Breast epithelium (tissue), 3 donors: ENCODE measurements around the gene ELMO1.

Experiments used
- CTCF ChIP-seq, 3 donors: fragments of 450-650 bp; IDR thresholded peaks; one replicate each; pipeline ENCODE4 v1.5.1; 2016 to 2017; ENCODE audit warnings: antibody characterized with exemption in 3 of 3, mild to moderate bottlenecking in 3 of 3, moderate library complexity in 3 of 3
- POLR2A ChIP-seq: fragments of 450-650 bp; IDR thresholded peaks from one replicate; pipeline ENCODE4 v1.6.1; 2016; ENCODE audit warnings: antibody characterized with exemption, mild to moderate bottlenecking, moderate library complexity
- POLR2AphosphoS5 ChIP-seq, 3 donors: sonication (generic); formaldehyde crosslinking; IDR thresholded peaks; one replicate each; pipeline ENCODE4 v1.6.1; 2017; ENCODE audit warnings: antibody characterized with exemption in 3 of 3

- TF ChIP-seq POLR2A (no peak), POLR2AphosphoS5 (IDR thresholded peaks at IDR 0.05) (no peak), CTCF (IDR thresholded peaks at IDR 0.05) (no peak)
These were observed 251.6 kb downstream of the ELMO1 start for GRCh38 chr7:37197108-37197507.
